A549 treated with CORT108297 at 1 μM for 4 hours (cell line): ENCODE results near the gene ANKRD33B. TPM values are rescaled to one million over a fixed set of nuclear protein-coding genes. Genes with fewer than 3 reads are reported as not detected.

ENCODE experiments used
- total RNA-seq: library from RNA; stranded (reverse); fragments of 200-300 nt; extraction: Qiagen RNA extraction; gene quantifications from 5 replicates; pipeline ENCODE4 v1.2.3, GENCODE V29; 2022

ANKRD33B gene
- 8.2 to 12.4 TPM (median 10.8 TPM) in 5 replicates for total RNA-seq

DNA sequence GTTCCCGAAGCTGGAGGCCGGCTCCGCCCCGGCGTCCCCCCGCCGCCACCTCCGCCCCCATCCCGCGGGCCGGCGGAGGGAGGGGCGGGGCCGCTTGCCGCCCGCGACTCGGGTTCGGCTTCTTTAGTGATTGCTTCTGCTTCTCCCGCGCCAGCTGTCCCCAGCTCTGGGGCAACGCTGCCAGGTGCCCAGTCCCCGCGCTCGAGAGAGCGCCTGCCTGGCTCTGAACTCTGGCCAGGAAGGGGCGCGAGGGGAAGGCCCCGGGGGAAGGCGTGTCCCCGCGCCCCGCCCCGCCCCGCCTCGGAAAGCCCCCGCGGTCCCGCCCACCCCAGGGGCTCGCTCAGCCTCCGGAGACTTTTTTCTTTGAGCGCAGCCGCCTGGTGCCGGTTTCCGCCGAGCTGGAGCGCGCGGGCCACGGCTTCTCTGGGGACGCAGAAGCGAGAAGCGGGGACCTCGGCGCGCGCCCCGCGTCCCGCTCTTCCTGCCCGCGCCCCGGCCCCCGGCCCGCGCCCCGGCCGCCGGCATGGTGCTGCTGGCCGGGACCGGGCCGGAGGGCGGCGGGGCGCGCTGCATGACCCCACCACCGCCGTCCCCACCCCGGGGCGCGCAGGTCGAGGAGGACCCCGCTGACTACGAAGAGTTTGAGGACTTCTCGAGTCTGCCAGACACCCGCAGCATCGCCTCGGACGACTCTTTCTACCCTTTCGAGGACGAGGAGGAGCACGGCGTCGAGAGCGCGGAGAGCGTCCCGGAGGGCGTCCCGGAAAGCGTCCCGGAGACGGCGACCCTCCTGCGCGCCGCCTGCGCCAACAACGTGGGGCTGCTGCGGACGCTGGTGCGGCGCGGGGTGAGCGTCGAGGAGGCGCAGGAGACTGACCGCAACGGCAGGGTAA, at the start of gene ANKRD33B:
ANKRD33B (plus strand) TSS at position 126 of the 893 bp plus-strand sequence; CDS start at position 524, 398 bp downstream.

Other genes starting within 250 kb of the ANKRD33B start
- gene MARCHF6, start 210.4 kb upstream of the ANKRD33B start, total RNA-seq: 45.2 to 80.3 TPM (median 69.3 TPM) in 5 replicates
- 1.9 to 2.7 TPM (median 2.1 TPM) in 5 replicates for gene ROPN1L, start 122.2 kb upstream of the ANKRD33B start, total RNA-seq
- gene DAP, start 197.2 kb downstream of the ANKRD33B start, total RNA-seq: 56.6 to 59.3 TPM (median 58.1 TPM) in 5 replicates